Subcutaneous adipose tissue (tissue), 4 donors: ENCODE measurements around the gene ITSN1. TPM values are rescaled to one million over a fixed set of nuclear protein-coding genes. Genes with fewer than 3 reads are reported as not detected.

Experiments
- total RNA-seq, 4 donors: library from RNA; depleted of rRNA; stranded (reverse); fragments of >200 nt; gene quantifications; one replicate each; pipeline ENCODE4 v1.1.0, GENCODE V29; 2016
- TF ChIP-seq, protein P1 (sequence below): fragments of 450-650 bp; IDR thresholded peaks from one replicate; pipeline ENCODE4 v1.5.1; 2016; ENCODE audit warnings: low read depth, mild to moderate bottlenecking, control low read depth, antibody characterized with exemption, moderate library complexity

Gene ITSN1
- total RNA-seq, 4 donors from 2014 or later: 110 to 241 (median 116) TPM

DNA sequence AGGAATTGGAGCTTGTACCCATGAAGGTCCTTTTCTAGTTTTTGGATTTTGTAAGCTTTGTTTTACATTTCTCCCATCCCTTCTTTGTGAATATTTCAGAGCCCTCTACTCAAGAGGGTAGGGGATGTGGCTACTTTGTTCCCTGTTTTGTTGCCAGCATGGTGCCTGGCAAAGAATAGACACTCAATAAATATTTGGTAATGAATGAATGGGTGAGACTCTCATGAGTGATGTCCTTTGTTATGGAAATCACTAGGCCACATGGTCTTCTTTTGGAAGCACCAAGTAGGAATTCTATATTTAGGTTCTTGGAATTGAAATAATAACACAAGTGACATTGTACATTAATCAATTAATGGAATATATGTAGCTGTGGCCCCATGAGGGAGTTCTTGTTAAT, 300.1 kb downstream of the ITSN1 start:
- TF ChIP-seq, protein P1, sequence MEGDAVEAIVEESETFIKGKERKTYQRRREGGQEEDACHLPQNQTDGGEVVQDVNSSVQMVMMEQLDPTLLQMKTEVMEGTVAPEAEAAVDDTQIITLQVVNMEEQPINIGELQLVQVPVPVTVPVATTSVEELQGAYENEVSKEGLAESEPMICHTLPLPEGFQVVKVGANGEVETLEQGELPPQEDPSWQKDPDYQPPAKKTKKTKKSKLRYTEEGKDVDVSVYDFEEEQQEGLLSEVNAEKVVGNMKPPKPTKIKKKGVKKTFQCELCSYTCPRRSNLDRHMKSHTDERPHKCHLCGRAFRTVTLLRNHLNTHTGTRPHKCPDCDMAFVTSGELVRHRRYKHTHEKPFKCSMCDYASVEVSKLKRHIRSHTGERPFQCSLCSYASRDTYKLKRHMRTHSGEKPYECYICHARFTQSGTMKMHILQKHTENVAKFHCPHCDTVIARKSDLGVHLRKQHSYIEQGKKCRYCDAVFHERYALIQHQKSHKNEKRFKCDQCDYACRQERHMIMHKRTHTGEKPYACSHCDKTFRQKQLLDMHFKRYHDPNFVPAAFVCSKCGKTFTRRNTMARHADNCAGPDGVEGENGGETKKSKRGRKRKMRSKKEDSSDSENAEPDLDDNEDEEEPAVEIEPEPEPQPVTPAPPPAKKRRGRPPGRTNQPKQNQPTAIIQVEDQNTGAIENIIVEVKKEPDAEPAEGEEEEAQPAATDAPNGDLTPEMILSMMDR: no peak

DNA sequence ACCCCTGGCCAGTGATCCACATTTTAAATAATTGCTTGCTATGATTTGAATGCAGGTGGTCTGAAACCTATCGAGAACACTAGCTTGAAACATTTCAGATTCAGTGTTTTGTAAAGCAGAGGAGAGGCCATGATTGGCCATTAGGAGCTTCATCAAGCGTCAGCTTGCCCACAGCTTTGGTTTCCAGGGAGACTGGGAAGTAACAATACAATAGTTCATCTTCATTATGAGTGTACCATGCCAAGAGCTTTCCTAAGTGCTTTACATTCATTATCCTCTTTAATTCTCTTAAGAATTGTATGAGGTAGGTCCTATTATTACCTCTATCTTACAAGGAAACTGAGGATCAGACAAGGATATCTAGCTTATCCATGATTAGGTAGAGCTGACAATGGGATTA, 301.0 kb downstream of the ITSN1 start:
- TF ChIP-seq, protein P1: no peak

DNA sequence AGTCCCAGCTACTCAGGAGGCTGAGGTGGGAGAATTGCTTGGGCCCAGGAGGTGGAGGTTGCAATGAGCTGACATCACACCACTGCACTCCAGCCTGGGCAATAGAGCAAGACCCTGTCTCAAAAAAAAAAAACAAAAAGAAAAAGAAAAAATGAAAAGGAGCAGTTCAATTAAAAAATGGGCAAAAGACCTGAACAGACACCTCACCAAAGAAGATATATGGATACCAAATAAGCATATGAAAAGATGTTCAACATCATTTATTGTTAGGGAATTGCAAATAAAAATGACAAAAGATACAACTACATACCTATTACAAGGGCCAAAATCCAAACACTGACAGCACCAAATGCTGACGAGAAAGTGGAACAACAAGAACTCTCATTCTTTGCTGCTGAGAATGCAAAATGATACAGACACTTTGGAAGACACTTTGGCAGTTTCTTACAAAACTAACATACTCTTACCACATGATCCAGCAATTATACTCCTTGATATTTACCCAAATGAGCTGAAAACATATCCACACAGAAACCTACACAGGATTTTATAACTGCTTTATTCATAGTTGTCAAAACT, 302.0 kb downstream of the ITSN1 start:
- TF ChIP-seq, protein P1: no peak

DNA sequence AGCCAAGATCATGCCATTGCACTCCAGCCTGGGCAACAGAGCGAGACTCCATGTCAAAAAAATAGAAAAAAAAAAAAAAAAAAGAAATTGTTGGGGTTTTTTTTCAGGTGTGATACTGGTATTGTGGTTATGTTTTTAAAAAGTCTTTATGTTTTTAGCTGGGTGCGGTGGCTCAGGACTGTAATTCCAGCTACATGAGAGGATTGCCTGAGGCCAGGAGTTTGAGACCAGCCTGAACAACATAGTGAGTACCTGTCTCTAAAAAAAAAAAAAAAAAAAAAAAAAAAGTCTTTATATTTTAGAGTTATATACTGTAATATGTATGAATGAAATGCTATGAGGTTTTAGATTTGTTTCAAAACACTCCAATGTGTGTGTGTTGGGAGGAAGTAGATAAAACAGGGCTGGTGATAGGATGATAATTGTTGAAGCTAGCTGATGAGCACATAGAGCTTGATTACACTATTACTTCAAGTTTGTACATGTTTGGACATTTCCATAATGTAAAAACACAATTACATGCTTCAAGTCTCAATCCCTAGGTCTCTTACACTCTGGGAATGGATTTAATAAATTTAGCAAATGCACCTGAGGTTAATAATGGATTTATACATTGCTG, 303.5 kb downstream of the ITSN1 start:
- TF ChIP-seq, protein P1: no peak

DNA sequence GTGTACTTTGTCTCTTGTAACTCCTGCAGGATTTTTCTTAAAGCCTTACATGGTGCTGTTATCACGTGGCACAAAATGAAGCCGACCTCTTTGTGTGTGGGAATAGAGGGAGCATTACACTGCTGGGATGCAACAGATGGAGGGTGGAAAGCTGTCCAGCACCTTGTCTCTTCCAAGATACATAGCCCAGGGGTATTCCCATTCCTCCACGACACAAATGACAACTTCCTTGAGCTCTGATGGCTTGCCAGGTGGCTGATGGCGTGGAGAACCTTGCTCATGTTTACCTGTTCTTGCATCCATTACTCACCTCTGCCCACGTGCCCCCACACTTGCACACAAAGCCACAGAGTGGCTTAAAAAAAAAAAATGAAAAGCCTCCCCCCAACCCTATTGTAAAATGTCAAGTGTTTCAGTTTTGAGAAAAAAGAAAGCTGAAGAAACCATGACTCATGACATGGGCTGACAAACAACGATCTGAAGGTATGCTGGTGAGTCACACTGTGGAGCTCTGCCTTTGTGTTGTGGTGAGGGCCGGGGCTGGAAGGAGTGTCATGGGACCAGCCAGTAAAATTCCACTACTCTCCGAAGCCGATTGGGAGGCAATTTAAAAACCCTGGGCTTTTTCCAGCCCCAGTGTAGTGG, 305.3 kb downstream of the ITSN1 start:
- TF ChIP-seq, protein P1: no peak

DNA sequence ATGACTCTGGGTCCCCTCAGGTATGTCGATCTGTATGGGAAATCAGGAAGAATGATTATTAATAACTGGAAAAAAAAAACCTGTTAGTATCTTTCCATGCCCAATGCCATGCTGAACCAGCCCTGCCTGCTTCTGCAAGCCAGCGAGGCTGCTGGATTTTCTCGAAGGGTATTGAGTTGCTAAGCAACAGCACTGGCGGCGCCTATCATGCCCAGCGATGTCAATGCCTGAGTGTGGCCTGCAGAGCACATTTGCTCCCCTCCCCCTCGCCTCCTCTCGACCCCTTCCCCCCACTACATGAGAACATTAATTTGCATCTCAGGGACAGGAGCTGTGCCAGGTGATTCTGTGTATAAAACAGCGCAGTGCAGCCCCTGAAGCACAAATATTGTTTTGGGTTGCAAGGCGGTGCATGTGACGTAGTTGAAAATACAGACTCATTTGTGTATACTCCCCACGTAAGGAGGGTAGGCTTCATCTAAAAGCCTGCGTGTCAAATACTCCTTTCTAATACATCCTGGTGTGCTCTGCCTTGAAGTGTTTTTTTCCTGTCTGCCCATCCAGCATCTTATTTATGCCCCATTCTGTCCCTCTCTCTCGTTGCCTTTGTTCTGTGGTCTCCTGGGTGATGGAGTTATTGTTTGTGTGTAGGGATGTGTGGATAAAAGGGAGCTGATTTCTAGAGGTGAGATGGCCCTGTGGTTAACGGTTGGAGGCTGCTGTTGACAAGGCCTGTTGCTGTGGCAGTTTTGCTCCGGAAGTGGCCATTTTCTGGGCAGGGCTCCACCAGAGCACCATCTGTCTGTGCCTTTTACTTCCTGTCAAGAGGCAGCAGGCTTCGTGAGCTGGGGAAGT, 306.0 kb downstream of the ITSN1 start:
- TF ChIP-seq, protein P1: no peak
